ENCODE measurements around the gene WDR91.

The WDR91 gene

GRCh38 chr7:135201350-135201749 lies 10.0 kb downstream of the WDR91 start:
- no peak for DNase-seq (ENCODE audit: low read depth)
- TF ChIP-seq CTCF (IDR thresholded peaks at IDR 0.05; ENCODE audit: low read depth, low read length), result no peak
- no peak for TF ChIP-seq MAX (IDR thresholded peaks at IDR 0.05; ENCODE audit: low read depth, low read length)
- no peak for TF ChIP-seq POLR2A (IDR thresholded peaks at IDR 0.05; ENCODE audit: extremely low read depth, insufficient read length)
- no peak for TF ChIP-seq MYC (IDR thresholded peaks at IDR 0.05; ENCODE audit: low read depth, low read length)
- no peak overlapping the region for H3K4me3 ChIP-seq (ENCODE audit: low read depth, low read length)

DNA sequence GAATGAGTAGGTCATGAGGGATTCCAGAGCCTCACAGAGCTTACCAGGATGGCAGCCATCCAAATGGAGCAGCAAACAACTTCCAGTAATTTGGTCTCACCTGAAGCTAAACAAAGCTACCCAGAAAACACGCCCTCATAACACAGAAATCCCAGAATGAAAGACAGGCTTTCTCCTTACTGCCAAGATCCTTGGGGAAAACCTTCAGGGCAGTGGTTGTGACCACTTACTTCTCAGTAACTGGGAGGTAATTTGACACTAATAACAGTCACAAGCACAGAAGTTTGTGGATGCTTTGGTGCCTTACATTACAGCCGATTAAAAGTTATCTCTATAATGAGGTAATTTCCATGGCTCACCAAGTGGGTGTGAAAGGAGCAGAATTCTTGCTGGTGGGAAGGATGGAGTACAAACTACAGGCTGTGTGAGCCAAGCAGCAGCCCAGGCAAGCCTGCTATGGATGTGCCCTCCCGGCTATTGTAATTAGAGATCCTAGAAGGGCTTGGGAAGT lies 10.4 kb downstream of the WDR91 start:
- H3K4me3 ChIP-seq (ENCODE audit: low read depth, low read length), result no peak overlapping the region
- DNase-seq (ENCODE audit: low read depth), result no peak
- TF ChIP-seq MYC (IDR thresholded peaks at IDR 0.05; ENCODE audit: low read depth, low read length), result no peak

DNA sequence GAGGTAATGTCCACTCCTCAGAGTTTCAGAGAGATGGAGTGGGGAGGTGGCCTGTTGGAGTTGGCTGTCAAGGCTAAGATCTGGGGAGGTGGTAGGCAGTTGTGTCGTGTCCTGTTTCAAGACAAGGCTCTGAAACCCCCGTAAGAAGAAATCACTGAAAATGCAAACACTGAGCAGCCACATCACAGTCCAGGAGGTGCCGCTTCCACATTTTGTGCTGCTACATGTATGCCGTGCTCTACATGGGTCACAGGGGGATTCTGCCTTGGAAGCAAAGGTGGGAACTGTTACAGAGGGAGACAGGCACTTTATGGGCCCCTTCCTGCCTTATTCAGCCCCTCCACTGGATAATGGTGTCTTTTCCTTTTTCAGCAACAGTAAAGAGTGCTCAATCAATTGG lies 11.9 kb downstream of the WDR91 start:
- H3K4me3 ChIP-seq (ENCODE audit: low read depth, low read length), result no peak overlapping the region
- DNase-seq (ENCODE audit: low read depth), result no peak
- no peak for TF ChIP-seq MAX (IDR thresholded peaks at IDR 0.05; ENCODE audit: low read depth, low read length)
- TF ChIP-seq MYC (IDR thresholded peaks at IDR 0.05; ENCODE audit: low read depth, low read length), result no peak
- no peak for TF ChIP-seq POLR2A (IDR thresholded peaks at IDR 0.05; ENCODE audit: extremely low read depth, insufficient read length)
- TF ChIP-seq CTCF (IDR thresholded peaks at IDR 0.05; ENCODE audit: low read depth, low read length), result no peak

- no peak for DNase-seq (ENCODE audit: low read depth)
- no peak overlapping the region for H3K4me3 ChIP-seq (ENCODE audit: low read depth, low read length)
- TF ChIP-seq MAX (IDR thresholded peaks at IDR 0.05; ENCODE audit: low read depth, low read length) (no peak), POLR2A (IDR thresholded peaks at IDR 0.05; ENCODE audit: extremely low read depth, insufficient read length) (no peak), CTCF (IDR thresholded peaks at IDR 0.05; ENCODE audit: low read depth, low read length) (no peak), MYC (IDR thresholded peaks at IDR 0.05; ENCODE audit: low read depth, low read length) (no peak)
These were observed 13.2 kb downstream of the WDR91 start for GRCh38 chr7:135197906-135198655.

DNA sequence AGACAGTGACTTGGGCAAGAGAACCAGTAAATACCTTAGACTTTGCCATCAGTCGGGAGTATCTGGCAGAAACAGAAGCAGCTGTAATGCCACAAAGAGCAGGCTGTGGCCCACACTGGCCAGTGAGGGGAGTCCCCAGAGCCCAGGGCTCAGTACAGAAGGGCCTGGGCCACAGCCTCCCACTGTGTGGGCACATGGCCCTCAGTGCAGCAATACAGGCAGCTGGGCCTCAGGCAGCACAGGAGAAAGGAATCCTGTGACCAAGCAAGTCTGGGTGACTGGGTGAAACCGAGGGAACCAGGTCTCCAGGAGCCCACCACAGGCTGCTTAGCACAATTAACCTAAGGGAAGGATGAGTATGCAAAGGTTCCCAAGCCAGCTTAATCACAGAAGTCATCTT lies 14.0 kb downstream of the WDR91 start:
- TF ChIP-seq POLR2A (IDR thresholded peaks at IDR 0.05; ENCODE audit: extremely low read depth, insufficient read length) (no peak), MYC (IDR thresholded peaks at IDR 0.05; ENCODE audit: low read depth, low read length) (no peak), CTCF (IDR thresholded peaks at IDR 0.05; ENCODE audit: low read depth, low read length) (no peak), MAX (IDR thresholded peaks at IDR 0.05; ENCODE audit: low read depth, low read length) (no peak)
- no peak overlapping the region for H3K4me3 ChIP-seq (ENCODE audit: low read depth, low read length)

DNA sequence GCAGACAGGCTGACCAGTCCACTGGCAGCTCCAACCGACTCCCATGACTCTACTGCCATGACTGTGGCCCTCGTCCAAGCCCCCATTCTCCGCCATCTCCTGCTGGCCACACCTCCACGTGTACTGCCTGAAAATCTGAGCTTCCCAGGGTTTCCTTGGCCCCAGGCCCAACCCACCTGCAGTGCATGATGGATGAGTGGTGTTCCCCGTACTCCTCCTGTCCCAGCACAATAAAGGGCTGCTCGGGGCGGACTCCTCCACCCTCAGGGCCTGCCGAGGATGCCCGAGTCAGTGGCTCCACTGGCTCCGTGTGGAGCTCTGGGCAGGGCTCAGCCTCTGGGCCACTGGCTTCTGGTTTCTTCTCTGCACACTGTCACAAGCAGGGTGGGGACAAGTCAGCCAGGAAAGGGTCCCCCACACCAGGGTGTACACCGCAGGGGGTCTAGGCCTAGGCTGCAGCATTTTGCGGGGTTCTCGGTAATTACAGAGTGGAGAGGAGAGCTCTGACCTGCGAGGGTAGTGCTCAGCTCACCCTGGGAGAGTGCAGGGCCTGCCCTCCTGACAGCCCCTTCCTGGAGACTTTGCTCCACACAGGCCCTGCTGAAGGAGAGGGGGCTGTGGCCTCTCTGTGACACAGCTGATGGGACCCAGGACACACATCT lies 15.2 kb downstream of the WDR91 start:
- TF ChIP-seq MAX (IDR thresholded peaks at IDR 0.05; ENCODE audit: low read depth, low read length) (no peak), POLR2A (IDR thresholded peaks at IDR 0.05; ENCODE audit: extremely low read depth, insufficient read length) (no peak), MYC (IDR thresholded peaks at IDR 0.05; ENCODE audit: low read depth, low read length) (no peak), CTCF (IDR thresholded peaks at IDR 0.05; ENCODE audit: low read depth, low read length) (no peak)
- H3K4me3 ChIP-seq (ENCODE audit: low read depth, low read length), result no peak overlapping the region
- no peak for DNase-seq (ENCODE audit: low read depth)

More for the DNA sequence above, 14.0 kb downstream of the WDR91 start:
- DNase-seq (ENCODE audit: low read depth), result no peak

All from NB4 (cell line).